Rectal smooth muscle tissue (tissue), 1 donor: Measurements from ENCODE around the gene HS6ST3.
"Not testable (repeated sequence)": the region's sequence is repeated elsewhere in the genome, so short reads cannot be mapped to it uniquely, and the experiment has no call there.

Source experiments
- H3K27ac ChIP-seq: one replicate; pipeline ENCODE4 v1.7.0; 2013; ENCODE audit warnings: low read depth, low read length, inconsistent platforms
- H3K27me3 ChIP-seq: one replicate; pipeline ENCODE4 v1.7.0; 2013; ENCODE audit warnings: low read length; ENCODE audit not compliant: control insufficient read depth, insufficient read depth
- H3K36me3 ChIP-seq: one replicate; pipeline ENCODE4 v1.7.0; 2013; ENCODE audit warnings: low read length; ENCODE audit not compliant: control insufficient read depth, insufficient read depth
- H3K4me1 ChIP-seq: one replicate; pipeline ENCODE4 v1.7.0; 2013; ENCODE audit warnings: low read length; ENCODE audit not compliant: control insufficient read depth, insufficient read depth
- H3K4me3 ChIP-seq: one replicate; pipeline ENCODE4 v1.7.0; 2013; ENCODE audit warnings: low read length
- H3K9ac ChIP-seq: one replicate; pipeline ENCODE4 v1.7.0; 2013; ENCODE audit warnings: low read length

Gene HS6ST3

DNA sequence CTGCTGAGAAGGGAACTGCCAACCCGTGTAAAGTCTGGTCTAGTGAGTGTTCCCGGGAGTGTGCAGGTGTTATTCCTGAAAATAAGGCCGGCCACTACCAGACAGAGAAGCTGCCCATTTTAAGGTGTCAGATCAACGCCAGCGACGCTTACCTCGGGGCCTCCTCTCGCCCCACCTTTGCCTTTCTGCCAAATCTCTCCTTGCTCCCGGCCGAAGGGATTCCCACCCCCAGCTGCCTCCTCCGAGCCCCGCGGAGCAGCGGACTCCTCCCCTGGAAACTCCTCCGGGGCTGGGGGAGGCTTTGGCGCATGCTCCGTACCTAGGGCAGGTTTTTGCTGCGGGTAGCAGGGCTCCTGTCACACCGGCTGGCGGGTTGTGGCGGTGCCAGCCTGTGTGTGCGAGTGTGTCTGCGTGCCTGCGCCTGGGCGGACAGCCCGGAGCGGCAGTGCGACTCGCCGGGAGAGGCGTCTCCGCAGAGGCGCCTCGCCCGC, at the start of gene HS6ST3:
Gene HS6ST3, plus strand, starts transcription at position 359 of the 491 bp plus-strand sequence.
- H3K36me3 ChIP-seq, result no peaks in the 10 kb centered on the region
- no peaks in the 10 kb centered on the region for H3K4me1 ChIP-seq
- H3K27ac ChIP-seq, result no peak within 1 kb of the TSS
- H3K27me3 ChIP-seq, result peaks cover 15% of the 10 kb centered on the region
- no peak within 1 kb of the TSS for H3K9ac ChIP-seq
- H3K4me3 ChIP-seq, result peak within 1 kb of the TSS; percentile 49

DNA sequence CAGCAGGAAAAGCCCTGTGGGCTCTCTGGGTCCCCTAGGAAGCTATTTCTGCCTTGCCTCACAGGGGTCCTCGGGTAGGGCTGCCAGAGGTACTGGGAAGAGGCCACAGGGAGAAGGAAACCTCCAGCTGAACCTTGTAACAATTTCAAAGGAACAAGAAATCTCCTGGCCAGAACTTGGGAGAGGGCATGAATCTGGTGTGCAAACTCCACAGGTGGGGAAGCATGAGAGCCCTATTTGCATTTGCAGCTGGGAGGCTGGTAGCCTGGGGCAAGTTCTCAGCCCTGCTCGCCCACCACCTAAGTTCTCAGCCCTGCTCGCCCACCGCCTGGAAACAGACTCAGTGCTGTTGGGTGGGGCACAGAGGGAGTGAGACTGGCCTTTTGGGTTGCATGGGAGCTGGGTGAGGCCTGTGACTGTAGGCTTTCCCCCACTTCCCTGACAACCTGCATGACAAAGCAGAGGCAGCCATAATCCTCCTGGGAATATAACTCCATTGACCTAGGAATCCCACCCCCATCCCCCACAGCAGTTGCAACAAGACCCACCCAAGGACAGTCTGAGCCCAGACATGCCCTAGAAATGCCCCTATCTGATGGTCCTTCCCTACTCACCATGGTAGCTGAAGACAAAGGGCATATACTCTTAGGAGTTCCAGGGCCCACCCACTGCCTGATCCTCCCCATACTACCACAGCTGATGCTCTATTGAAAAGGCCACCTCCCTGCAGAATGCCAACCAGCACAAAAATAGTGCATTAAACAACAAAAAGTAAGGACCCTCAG, 48.4 kb upstream of the HS6ST3 start:
- no peak overlapping the region for H3K4me3 ChIP-seq
- no peaks in the 10 kb centered on the region for H3K27me3 ChIP-seq
- no peak overlapping the region for H3K9ac ChIP-seq
- no peak overlapping the region for H3K27ac ChIP-seq
- H3K36me3 ChIP-seq, result no peaks in the 10 kb centered on the region
- no peaks in the 10 kb centered on the region for H3K4me1 ChIP-seq

DNA sequence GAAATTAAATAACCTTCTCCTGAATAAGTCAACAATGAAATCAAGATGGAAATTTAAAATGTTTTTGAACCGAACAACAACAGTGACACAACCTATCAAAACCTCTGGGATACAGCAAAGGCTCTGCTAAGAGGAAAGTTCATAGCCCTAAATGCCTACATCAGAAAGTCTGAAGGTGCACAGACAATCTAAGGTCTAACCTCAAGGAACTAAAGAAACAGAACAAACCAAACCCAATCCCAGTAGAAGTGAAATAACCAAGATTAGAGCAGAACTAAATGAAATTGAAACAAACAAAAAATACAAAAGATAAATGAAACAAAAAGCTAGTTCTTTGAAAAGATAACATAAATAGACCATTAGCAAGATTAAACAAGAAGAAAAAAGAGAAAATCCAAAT, 45.7 kb upstream of the HS6ST3 start:
- no peak overlapping the region for H3K4me3 ChIP-seq
- no peak overlapping the region for H3K27ac ChIP-seq
- no peaks in the 10 kb centered on the region for H3K4me1 ChIP-seq
- H3K27me3 ChIP-seq, result no peaks in the 10 kb centered on the region
- H3K36me3 ChIP-seq, result no peaks in the 10 kb centered on the region
- no peak overlapping the region for H3K9ac ChIP-seq

DNA sequence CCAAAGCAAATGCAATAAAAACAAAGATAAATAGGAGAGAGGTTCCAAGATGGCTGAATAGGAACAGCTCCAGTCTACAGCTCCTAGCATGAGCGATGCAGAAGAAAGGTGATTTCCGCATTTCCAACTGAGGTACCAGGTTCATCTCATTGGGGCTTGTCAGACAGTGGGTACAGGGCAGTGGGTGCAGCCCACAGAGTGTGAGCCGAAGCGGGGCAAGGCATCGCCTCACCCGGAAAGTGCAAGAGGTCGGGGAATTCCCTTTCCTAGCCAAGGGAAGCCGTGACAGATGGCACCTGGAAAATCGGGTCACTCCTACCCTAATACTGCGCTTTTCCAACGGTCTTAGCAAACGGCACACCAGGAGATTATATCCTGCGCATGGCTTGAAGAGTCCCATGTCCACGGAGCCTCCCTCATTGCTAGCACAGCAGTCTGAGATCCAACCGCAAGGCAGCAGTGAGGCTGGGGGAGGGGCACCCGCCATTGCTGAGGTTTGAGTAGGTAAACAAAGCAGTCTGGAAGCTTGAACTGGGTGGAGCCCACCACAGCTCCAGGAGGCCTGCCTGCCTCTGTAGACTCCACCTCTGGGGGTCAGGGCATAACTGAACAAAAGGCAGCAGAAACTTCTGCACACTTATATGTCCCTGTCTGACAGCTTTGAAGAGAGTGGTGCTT, 43.3 kb upstream of the HS6ST3 start:
- not testable (repeated sequence) for H3K9ac ChIP-seq, H3K4me1 ChIP-seq, H3K4me3 ChIP-seq, H3K27me3 ChIP-seq, H3K36me3 ChIP-seq, H3K27ac ChIP-seq

DNA sequence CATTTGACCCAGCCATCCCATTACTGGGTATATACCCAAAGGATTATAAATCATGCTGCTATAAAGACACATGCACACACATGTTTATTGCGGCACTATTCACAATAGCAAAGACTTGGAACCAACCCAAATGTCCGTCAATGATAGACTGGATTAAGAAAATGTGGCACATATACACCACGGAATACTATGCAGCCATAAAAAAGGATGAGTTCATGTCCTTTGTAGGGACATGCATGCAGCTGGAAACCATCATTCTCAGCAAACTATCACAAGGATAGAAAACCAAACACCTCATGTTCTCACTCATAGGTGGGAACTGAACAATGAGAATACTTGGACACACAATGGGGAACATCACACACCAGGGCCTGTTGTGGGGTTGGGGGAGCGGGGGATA, 39.0 kb upstream of the HS6ST3 start:
- not testable (repeated sequence) for H3K4me3 ChIP-seq, H3K9ac ChIP-seq, H3K4me1 ChIP-seq, H3K27me3 ChIP-seq, H3K27ac ChIP-seq, H3K36me3 ChIP-seq

DNA sequence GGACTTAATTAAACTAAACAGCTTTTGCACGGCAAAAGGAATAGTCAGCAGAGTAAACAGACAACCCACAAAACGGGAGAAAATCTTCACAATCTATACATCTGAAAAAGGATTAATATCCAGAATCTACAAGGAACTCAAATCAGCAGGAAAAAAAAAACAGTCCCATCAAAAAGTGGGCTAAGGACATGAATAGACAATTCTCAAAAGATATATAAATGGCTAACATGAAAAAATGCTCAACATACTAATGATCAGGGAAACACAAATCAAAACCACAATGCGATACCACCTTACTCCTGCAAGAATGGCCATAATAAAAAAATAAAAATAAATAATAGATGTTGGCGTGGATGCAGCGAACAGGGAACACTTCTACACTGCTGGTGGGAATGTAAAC, 38.4 kb upstream of the HS6ST3 start:
- H3K27ac ChIP-seq, H3K9ac ChIP-seq, H3K36me3 ChIP-seq, H3K4me1 ChIP-seq, H3K27me3 ChIP-seq, H3K4me3 ChIP-seq: not testable (repeated sequence)

DNA sequence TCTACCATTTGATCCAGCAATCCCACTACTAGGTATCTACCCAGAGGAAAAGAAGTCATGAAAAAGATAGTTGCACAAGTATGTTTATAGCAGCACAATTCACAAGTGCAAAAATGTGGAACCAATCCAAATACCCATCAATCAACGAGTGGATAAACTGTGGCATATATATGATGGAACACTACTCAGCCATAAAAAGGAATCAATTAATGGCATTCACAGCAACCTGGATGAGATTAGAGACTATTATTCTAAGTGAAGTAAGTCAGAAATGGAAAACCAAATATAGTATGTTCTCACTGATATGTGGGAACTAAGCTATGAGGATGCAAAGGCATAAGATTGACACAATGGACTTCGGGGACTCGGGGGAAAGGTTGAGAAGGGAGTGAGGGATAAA, 38.0 kb upstream of the HS6ST3 start:
- not testable (repeated sequence) for H3K27me3 ChIP-seq, H3K27ac ChIP-seq, H3K36me3 ChIP-seq, H3K4me1 ChIP-seq, H3K9ac ChIP-seq
- peak overlapping the region; percentile 95 for H3K4me3 ChIP-seq

DNA sequence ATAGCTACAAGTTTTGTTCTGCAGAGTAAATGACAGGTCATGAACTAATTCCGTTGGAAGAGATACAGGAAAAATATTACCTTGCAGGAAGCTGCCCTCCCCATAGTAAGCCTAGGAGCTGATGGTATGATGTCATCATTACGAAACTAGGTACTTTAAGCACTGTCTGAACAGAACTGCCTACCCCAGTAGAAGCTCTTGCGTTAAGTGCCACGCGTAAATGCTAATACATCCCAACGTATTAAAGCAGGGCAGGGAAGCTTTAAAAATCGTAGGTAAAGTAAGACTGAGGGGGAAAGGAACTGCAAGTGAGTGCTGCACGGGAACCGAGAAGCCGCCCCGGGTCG, 37.3 kb upstream of the HS6ST3 start:
- Histone ChIP-seq H3K36me3 (no peaks in the 10 kb centered on the region), H3K27me3 (no peaks in the 10 kb centered on the region), H3K4me1 (no peaks in the 10 kb centered on the region), H3K27ac (peak overlapping the region; percentile 57), H3K4me3 (peak overlapping the region; percentile 95), H3K9ac (peak overlapping the region; percentile 53)

DNA sequence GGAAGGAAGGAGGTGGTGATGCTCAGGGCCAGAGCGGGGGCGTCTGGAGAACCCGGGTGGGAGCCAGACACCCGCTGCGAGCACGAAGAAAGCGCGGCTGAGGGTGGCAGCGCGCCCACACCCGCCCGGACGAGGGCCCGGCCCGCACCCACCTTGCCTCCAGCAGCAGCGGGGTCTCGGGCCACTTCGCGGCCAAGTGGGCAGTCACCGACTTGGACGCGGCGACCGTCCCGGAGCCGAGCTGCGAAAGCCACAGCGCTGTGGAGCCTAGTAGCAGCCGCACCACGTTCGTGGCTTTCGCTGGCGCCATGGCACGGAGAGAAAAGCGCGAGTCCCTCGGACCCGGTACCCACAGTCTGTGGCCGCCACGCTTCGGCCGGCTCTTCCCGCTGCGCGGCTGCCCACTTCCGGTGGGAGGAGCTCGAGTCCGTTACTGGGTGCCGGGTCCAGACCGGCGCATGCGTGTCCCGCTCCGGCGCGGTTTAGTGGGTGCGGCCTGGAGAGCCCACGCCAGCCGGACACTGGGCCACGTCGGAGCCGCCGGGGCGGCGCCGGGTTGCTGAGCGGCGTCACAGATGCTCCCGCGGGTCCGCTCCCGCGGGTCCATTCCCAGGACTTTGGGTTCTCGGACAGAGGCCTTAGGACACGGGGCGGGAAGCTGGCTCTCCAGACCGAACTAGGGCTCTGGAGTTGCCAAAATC, 36.8 kb upstream of the HS6ST3 start, which contains the start of gene UGGT2:
Gene UGGT2, minus strand, starts transcription at position 399 of the 701 bp plus-strand sequence. Its CDS starts 89 bp downstream, at position 310.
- no peaks in the 10 kb centered on the region for H3K4me1 ChIP-seq
- H3K9ac ChIP-seq, result peak within 1 kb of the TSS; percentile 53
- H3K27me3 ChIP-seq, result no peaks in the 10 kb centered on the region
- H3K4me3 ChIP-seq, result peak within 1 kb of the TSS; percentile 95
- H3K36me3 ChIP-seq, result no peaks in the 10 kb centered on the region
- H3K27ac ChIP-seq, result peak within 1 kb of the TSS; percentile 57

DNA sequence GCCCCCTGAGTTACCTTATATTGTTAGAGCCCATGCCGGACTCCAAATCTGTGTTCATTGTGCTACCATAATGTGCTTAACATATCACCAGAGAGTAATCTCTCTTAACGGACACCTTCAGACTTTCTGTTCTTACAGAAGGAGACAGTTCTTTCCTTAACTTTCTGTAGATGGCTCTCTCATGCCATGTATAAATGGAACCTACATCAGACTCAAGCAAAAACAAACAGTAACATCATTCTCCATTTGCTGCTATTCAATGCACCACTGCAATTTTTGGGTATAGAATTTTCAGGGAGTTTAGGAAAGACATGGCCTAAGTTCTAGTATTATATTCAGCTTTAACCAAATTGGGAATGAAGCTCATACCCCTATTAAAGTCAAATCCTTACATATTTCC, 24.1 kb upstream of the HS6ST3 start:
- no peak overlapping the region for H3K9ac ChIP-seq
- H3K27me3 ChIP-seq, result no peaks in the 10 kb centered on the region
- H3K27ac ChIP-seq, result no peak overlapping the region
- no peaks in the 10 kb centered on the region for H3K4me1 ChIP-seq
- H3K36me3 ChIP-seq, result no peaks in the 10 kb centered on the region
- H3K4me3 ChIP-seq, result no peak overlapping the region

DNA sequence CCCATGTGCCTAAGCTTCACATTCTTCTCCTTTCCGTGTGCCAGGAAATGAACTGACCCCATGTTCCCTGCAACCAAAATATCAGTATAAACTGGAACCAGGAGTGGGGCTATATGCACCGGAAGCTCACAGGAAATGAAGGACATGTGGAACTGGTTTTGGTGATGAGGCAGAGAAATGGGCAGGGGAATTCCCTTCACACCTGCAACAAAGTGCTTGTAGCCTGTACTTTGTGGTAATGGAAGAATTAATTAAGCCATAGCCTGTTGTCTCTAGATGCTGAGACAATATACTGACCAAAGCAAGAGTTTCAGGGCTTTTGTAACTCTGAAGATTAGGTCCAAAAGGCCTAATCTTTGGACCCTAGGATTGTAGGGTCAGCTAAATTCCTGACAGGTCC, 21.2 kb upstream of the HS6ST3 start:
- Histone ChIP-seq H3K4me1 (no peaks in the 10 kb centered on the region), H3K36me3 (no peaks in the 10 kb centered on the region), H3K9ac (no peak overlapping the region), H3K27ac (no peak overlapping the region), H3K4me3 (no peak overlapping the region), H3K27me3 (no peaks in the 10 kb centered on the region)

DNA sequence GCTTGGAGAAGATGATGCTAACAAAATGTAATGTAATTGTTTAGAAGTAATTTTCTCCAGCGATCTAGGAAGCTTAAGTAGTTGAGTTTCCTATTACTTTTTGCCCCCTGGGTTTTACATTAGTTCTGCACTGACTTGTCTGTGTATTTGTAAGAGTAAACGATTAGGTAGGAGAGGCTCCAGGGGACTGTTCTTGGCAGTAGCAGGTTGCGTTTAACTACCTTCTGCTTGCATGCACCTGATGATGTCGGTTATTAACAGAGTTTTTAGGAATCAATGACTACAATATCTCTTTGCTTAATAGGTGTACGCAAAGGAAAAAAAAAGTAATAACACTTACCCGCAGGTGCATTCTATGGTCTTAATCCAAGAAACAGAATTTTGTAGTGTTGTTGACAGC, 18.4 kb upstream of the HS6ST3 start:
- no peak overlapping the region for H3K27ac ChIP-seq
- no peak overlapping the region for H3K4me3 ChIP-seq
- H3K4me1 ChIP-seq, result no peaks in the 10 kb centered on the region
- H3K36me3 ChIP-seq, result no peaks in the 10 kb centered on the region
- no peak overlapping the region for H3K9ac ChIP-seq
- H3K27me3 ChIP-seq, result no peaks in the 10 kb centered on the region
